ENCODE data around the gene CAMK1.

DNA sequence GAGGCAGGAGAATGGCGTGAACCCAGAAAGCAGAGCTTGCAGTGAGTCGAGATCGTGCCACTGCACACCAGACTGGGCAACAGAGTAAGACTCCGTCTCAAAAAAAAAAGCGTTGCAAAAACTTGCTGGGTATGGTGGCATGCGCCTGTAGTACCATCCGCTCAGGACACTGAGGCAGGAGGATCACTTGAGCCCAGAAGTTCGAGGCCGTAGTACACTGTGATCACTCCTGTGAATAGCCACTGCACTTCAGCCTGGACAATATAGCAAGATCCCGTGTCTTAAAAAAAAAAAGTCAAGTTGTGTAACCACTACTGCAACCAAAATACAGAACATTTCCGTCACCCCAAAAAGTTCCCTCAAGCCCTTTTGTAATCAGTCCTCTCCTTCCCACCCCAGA lies 24.7 kb upstream of the CAMK1 start:
- TF ChIP-seq, protein P1, sequence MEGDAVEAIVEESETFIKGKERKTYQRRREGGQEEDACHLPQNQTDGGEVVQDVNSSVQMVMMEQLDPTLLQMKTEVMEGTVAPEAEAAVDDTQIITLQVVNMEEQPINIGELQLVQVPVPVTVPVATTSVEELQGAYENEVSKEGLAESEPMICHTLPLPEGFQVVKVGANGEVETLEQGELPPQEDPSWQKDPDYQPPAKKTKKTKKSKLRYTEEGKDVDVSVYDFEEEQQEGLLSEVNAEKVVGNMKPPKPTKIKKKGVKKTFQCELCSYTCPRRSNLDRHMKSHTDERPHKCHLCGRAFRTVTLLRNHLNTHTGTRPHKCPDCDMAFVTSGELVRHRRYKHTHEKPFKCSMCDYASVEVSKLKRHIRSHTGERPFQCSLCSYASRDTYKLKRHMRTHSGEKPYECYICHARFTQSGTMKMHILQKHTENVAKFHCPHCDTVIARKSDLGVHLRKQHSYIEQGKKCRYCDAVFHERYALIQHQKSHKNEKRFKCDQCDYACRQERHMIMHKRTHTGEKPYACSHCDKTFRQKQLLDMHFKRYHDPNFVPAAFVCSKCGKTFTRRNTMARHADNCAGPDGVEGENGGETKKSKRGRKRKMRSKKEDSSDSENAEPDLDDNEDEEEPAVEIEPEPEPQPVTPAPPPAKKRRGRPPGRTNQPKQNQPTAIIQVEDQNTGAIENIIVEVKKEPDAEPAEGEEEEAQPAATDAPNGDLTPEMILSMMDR (IDR thresholded peaks at IDR 0.05), result no peak
- TF ChIP-seq ZFX (IDR thresholded peaks at IDR 0.05; ENCODE audit: borderline replicate concordance), result no peak

Data from 22Rv1 (cell line).